HK-2 (cell line): ENCODE data around the gene NAGPA.

Source experiments
- DNase-seq: peaks from one replicate; pipeline ENCODE4 v3.0.0-alpha.2; 2018; ENCODE audit not compliant: unreplicated experiment

The NAGPA gene

DNA sequence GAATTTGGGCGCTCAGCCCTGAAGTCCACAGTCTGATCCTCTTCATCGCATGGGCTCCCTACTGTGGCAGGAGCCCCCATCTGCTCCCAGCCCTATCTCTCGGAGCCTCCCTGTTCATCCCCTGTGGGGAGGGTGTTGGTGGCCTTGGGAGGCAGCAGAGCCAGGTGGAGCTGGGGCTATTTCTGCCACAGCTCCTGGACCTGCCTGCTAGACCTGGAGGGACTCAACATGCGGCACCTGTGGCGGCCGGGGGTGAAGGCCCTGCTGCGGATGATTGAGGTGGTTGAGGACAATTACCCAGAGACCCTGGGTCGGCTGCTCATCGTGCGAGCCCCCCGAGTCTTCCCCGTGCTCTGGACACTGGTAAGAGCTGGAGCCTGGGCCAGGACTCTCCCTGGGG lies 30.5 kb downstream of the NAGPA start:
- no peak for DNase-seq

DNA sequence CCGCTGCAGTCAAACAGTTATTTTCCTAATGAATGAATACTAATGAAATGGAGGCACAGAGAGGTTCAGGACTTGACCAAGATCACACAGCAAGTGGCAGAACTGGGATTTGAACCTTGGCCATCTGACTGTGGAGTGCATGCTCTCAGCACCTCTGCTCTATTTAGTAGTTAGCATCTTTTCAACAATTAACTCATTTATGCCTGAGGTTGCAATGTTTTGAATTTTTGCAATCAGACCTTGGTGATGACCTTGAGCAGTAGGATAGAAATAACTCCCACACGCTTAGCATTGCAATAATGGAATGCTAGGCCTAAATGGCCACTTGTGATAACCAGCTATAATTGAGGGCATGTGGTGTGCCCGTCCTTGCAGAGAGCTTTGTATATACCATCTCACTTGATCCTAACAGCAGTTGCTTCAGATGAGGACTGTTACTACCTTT lies 31.0 kb downstream of the NAGPA start:
- DNase-seq: no peak

DNA sequence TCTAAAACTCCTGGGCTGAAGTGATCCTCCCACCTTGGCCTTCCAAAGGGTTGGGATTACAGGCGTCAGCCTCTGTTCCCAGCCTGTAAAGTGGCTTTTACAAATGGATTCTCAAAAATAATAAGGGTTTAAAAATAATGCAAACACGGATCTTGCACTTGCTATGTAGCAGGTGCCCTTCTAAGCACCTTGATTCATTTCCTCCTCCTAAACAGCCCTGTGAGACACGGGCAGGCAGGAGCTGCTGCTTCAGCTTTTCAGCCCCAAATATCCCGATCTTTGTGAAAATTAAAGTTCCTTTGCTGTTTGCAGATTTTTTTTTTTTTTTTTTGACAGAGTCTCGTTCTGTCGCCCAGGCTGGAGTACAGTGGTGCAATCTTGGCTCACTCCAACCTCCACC lies 31.7 kb downstream of the NAGPA start:
- no peak for DNase-seq

DNA sequence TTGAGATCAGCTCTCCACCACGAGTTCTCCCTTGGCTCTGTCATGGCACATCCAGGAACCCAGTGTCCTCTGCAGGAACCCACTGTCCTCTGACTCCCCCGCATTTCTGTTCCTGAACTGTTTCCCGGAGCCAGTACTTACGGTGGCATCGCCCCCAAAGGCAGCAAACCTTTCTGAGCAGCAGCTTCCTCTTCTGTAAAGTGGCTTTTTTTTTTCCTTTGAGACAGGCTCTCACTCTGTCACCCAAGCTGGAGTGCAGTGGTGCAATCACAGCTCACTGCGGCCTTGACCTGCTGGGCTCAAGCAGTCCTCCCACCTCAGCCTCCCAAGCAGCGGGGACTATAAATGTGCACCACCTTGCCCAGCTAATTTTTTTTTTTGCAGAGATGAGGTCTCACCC lies 32.2 kb downstream of the NAGPA start:
- no peak for DNase-seq

DNA sequence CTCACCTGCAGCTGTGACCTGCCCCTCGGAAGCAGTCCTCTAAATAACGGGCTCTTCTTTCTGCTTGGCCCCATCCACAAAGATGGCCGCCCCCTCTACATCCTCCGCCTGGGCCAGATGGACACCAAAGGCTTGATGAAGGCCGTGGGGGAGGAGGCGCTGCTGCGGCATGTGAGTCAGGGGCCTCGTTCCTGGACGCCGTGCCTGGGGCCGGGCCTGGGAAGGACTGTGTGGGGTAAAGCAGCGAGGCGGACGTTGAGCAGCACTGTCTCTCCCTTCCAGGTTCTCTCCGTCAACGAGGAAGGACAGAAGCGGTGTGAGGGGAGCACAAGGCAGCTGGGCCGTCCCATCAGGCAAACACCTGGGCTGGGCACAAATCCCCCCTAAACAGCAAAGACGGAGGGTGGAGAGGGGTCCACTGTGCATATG lies 33.1 kb downstream of the NAGPA start:
- DNase-seq: no peak

DNA sequence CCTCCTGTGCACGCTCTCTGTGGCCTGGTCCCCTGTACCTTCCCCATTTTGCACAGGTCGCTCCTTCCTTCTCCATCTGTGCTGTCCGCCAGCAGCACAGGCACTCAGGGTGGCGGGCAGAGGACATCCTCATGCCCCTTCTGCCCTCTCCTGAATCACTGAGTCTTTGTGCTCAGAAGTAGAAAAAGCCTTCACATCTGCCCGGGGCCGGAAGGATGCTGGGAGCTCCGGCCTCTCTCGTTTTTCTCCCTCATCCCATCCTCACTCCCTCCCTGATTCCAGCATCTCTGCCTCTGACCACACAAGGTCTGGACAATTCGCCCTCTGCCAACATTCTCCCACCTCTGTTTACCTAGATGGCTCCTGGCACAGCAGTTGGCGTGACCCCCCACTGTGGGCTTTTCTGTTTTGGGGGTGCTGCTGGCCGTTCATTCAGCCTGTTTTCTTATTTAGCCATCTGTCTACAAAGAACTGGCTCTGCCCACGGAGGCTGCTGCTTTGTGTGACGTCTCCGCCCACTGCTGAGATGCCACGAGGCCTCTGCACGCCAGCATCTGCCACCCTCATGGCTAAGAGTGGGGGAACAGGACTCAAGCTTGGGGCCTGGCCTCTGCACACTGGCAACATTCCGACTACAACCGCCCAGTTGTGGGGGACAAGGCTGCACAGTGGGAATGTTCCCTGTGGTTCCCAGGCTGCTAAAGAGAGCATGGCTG lies 38.9 kb downstream of the NAGPA start:
- DNase-seq: no peak

DNA sequence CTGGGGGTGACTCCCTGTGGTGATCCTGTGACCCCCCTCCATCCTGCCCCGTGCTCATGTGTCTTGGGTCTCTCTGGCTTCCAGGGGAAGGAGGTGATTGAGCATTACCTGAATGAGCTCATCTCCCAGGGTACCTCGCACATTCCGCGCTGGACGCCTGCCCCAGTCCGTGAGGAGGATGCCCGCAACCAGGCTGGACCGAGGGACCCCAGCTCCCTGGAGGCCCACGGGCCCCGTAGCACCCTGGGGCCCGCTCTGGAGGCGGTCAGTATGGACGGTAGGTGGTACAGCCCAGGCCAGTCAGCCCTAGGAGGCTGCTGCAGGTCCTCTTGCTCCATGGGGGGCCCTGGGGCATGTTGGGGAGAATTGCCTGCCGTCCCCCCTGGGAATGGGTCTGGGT lies 42.0 kb downstream of the NAGPA start:
- no peak for DNase-seq

DNA sequence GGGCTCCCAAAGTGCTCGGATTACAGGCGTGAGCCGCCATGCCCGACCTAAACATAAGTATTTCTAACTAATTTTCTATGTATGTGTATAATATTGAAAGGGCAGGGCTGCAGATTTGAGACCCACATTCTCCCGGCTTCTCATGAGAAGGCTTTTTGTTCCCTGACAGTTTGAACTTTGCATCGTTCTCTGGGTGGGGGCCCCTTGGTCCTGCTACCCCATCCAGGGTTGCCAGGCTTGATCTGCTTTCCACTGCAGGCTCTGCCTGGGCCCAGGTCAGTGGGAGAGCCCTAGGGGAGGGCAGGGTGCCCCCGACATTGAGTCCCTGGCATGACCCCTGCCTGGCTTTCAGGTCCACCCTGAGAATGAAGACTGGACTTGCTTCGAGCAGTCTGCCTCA lies 43.3 kb downstream of the NAGPA start:
- DNase-seq: no peak

DNA sequence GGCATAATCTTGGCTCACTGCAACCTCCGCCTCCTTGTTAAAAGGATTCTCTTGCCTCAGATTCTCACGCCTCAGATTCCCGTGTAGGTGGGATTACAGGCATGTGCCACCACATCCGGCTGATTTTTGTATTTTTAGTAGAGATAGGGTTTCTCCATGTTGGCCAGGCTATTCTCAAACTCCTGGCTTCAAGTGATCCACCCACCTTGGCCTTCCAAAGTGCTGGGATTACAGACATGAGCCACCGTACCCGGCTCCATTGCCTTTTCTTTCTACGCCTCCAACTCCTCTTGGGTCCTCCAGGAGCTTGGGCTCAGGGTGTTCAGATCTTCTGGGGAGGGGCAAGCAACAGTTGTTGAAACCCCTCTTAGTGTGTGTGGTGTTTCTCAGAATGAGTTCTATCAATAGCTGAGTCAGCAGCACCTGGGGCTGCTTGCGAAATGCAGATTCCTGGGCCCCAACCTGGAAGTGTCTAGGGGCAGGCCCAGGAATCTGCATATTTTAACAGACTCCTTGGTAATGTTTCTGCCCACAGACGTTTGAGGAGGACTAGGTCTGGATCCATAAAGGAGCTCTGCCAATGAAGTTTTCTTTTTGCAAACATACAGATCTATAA lies 44.2 kb downstream of the NAGPA start:
- no peak for DNase-seq

DNA sequence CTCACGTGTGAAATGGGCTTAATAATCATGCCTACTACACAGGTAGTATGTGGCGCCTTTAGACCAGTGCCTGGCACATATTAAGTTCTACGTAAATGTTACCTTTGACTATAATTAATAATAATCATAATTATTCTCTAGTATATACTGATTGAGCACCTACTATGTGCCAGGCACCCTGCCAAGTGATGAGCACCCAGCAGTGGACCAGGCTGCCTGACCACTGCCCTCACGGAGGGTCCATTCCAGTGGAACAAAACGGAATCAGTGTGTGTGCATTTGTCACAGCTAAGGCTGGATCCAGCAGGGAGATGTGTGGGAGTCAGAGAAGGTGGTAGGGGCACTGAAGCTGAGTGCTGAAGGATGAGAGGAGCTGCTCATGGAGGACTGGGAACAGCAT lies 45.1 kb downstream of the NAGPA start:
- no peak for DNase-seq

DNA sequence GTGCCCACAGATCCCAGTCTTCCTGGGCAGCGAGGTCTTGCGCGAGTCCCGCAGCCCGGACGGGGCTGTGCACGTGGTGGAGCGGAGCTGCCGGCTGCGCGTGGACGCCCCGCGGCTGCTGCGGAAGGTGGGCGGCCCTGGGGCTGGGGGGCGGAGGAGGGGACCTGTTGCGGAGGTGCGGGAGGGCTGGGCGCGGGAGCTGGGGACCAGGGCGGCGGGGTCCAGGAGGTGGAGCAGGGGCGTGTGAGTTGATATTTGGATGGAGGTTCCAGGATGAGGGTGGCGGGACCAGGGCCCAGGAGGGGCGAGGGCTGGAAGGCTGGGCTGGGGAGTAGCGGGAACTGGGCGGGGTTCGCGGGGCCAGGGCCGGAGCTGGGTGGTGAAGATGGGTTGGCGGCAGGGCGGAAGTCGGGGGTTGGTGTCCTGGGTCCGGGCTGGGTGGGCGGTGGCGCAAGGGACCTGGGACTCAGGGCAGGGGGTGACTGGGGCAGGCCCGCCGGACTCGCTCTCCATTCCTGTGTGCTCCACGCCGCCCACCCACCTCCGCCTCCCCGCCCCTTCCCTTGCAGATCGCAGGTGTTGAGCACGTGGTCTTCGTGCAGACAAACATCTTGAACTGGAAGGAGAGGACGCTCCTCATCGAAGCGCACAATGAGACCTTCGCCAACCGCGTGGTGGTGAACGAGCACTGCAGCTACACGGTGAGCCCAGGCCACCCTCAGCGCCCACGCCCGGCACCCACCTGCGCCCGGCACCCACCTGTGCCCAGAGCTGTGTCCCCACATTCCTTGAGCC lies 46.0 kb downstream of the NAGPA start:
- no peak for DNase-seq

DNA sequence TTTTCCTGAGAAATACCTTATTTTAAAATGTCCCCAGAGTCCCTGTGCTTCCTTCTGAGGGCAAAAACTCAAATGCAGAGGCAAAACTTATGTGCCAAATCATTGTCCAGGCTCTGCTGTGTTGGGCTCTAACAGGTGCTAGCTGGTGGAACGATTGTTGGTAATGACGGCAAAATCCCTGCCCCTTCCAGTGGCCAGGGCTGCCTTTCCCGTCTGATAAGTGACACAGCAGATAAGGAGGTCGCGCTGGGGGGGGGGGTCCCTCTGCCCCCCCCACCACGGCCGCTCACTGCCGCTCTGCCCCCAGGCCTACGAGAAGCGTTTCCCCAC lies 46.5 kb downstream of the NAGPA start:
- DNase-seq: no peak

DNA sequence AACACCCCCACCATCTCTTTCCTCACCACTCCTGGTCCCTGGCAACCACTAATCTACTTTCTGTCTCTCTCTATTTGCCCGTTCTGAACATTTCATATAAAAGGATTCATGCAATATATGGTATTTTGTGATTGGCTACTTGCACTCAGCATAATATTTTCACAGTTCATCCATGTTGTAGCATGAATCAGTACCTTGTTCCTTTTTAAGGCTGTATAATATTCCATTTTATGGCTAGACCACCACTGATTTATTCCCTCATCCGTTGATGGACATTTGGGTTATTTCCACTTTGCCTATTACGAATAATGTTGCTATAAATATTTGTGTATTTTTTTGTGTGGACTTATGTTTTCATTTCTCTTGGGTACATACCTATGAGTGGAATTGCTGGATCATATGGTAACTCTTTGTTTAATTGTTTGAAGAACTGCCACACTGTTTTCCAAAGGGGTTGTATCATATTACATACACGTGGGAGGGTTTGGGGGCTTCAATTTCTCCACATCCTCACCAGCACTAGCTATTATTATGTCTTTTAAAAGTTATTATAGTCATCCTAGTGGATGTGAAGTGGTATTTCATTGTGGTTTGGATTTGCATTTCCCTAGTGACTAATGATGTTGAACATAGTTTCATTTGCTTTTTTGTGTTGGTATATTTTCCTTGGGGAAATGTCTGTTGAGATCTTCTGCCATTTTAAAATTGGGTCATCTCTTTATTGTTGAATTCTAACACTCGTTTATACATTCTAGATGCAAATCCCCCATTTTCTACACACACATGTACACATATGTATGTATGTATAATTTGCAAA lies 49.4 kb downstream of the NAGPA start:
- DNase-seq: no peak

DNA sequence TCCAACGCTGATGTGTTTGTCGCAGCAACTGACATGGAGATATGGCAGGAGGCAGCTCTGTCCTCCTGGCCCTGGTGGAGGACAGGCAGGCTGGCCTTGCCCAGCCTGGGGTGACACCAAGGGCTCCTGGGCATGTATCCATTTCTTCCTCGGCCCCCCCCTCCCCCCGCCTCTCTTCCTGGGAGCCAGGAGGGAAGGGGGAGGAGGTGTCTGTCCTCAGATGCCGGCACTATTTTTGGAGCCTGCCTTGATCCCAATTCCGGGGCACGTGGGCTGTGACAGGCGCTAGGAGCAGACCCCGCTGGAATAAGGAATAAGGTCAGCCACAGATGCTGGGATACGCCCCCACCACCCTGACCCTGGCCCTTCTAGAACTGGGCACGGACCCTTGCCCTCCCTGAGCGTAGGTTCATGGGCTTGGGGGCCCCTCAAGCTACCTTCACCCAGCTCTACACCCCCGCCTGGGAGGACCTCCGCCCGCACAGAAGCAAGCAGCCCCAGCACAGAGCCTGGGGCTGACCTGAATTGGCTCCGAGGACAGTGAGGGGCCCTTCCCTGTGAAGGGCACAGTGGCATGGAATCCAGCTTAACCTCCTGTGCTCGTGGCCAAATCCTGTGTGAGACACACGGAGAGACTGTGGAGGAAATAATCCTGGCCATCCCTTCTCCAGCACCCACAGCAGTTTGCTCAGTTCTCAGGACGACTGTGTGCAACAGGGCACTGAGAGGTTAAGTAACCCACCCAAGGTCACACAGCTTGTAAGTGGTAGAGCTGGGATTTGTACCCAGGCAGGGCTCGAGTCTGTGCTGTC lies 51.5 kb downstream of the NAGPA start:
- no peak for DNase-seq

DNA sequence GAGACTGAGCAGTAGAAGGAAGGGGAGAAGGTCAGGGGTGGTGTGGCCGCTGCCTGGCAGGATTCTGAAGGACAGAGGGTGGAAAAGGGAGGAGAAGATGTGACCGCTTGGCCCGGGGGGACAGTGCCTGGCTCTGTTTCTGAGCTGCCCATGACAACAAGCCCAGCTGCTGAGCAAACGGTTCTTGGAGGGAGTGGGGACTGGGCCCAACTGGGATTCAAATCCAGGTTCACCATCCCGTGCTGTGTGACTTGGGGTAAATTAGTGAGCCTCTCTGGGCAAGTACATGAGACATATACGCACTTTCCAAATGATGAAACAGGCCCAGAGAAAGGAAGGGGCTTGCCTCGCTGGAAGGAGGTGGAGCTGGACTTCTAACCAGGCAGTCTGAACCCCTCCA lies 52.3 kb downstream of the NAGPA start:
- DNase-seq: no peak

DNA sequence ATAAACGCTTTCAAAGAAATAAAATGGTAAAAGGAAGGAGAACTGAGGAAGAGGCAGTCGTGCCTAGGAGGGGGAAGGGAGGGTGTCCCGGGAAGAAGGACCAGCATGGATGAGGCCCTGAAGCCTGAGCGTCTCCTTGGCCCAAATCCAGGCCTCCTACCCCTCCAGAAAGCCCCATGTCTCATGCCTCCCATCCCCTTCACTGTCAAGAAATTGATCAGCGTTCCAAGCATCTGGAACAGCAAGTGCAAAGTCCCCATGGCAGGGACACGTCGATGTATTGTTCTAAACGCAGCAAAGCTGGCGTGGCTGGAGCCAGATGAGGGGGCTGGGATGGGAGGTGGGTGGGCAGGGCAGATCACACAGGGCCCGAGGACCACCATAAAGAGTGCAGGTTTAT lies 53.0 kb downstream of the NAGPA start:
- DNase-seq: no peak

DNA sequence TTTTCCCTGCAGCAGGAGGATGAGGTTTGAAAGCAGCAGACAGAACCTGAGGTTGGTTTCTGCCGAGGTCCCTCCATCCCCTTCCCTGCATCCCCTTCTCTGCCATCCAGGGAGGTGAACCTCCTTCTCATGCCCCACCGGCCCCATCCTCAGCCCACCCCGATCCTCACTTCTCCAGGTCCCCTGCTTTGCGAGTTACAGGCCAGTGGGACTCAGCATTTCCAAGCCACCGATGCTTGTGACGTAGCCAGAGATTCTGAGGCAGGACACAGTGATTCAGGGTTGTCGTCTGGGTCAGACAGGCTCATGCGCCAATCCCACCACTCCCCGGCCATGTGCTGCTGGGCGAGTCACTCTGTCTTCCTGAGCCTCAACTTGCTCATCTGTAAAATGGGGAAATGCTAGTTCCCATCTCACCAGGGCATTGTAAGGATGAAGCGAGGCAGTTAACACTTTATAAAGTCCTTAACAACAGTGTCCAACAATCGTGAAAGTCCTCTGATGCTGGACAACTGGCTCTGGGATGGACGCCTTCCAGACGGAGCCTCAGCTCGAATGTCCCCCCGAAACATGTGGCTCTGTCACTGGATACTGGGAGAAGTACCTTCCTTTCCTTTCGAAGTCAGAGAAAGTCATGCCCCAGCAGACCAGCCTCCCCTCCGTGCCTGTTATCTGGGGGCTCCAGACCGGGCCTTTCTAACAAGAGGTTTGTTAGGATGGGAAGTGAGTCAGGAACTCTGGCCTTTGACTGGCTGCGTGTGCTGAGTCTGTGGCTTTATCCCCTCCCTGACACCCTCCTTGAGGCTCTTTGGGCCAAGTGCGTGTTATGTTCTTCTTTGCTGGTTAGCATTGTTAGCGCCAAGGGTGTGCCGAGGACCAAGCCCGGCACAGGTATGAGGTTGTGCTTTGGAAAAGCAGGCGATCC lies 53.7 kb downstream of the NAGPA start:
- DNase-seq: no peak

DNA sequence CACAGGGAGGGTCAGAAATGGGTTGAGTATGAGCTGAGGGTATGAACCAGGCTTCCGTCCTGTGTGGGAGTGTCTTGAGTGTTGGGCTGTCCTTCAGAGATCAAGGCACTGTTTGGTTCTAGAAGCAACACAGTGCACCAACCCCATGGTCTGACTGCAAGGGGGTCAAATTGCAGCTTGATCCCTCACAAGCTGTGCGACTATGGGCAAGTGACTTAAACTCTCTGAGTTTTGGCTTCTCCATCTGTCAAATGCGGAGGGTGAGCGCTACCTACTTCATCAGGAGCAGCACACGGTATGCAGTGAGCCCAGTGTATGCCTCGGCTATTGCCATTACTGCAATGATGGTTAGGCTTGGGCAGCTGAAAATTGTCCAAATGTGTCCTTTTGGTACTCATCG lies 54.6 kb downstream of the NAGPA start:
- DNase-seq: no peak

DNA sequence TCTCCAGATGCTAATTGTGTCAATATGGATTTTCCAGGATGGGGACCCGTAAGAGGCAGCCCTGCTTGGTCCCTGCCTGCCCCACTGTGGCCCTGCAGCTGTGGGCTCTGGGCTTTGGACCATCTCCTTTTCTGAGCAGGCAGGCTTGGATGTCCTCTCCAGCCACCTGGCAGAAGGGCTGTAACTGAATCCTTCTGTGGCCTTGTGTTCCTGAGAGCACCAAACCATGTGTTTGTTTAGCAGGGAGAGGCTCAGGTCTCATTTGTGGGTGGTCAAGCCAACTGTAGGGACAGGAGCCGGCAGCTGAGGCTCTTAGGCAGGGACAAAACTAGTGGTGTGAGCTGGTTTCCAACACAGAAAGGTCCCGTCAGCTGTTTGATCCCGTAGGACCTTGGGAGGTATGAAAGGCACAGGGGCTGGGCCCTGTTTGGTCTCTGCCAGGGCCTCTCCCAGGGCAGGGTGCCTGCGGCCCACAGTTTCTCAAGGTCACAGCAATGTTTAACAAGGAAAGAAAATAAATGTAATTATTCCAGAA lies 57.1 kb downstream of the NAGPA start:
- DNase-seq: no peak

DNA sequence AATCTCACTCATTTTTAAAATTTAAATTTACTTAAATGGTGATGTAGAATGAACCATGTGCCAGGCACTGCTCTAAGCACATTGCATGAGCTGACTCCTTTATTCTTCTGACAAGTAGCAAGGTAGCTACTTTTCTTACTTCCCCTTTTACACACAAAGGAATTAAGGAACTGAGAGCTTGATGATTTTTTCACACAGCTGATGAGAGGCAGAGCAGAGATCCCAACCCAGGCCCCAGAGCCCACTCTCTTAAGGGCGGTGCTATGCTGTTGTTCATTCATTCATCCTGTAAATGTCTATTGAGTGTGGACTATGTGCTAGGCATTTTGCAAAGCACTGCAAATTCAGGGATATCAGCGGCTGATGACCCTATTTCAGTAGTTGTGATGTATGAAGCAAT lies 57.7 kb downstream of the NAGPA start:
- no peak for DNase-seq
